ENCODE results near the gene CCL22.

CCL22 gene

GRCh38 chr16:57409870-57410587, 51.4 kb downstream of the CCL22 start:
- TF ChIP-seq, protein P1, sequence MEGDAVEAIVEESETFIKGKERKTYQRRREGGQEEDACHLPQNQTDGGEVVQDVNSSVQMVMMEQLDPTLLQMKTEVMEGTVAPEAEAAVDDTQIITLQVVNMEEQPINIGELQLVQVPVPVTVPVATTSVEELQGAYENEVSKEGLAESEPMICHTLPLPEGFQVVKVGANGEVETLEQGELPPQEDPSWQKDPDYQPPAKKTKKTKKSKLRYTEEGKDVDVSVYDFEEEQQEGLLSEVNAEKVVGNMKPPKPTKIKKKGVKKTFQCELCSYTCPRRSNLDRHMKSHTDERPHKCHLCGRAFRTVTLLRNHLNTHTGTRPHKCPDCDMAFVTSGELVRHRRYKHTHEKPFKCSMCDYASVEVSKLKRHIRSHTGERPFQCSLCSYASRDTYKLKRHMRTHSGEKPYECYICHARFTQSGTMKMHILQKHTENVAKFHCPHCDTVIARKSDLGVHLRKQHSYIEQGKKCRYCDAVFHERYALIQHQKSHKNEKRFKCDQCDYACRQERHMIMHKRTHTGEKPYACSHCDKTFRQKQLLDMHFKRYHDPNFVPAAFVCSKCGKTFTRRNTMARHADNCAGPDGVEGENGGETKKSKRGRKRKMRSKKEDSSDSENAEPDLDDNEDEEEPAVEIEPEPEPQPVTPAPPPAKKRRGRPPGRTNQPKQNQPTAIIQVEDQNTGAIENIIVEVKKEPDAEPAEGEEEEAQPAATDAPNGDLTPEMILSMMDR (IDR thresholded peaks at IDR 0.05; ENCODE audit: low read depth, low read length), result no peak

DNA sequence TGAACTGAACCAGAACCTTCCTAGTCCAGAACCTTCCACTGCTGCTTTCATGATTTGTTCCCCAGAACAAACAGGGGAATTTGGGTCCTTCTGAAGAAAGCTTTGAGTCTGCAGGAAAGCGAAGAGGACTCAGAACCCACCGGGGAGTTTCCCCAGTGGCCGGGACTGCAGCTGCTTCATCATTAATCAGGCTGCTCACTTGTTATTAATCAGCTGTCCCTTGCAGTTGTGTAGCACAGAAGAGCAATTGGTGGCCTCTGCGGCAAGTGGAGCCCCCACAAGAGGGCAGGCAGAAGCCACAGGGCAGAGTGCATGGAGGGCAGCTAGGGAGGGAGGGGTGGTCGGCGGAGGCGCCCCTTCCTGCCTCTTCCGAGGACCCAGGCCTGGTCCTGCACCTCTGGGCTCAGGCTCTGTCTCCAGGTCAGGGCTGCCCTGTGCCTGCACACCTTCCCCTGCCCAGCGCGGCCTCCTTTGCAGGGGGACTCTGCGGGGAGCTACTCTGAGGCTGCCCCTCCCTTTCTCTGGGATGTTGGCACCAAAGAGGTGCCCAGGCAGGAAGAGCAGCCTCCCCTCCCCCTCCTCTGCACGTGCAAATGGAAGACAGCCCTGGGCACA, 52.9 kb downstream of the CCL22 start:
- TF ChIP-seq, protein P1 (IDR thresholded peaks at IDR 0.05; ENCODE audit: low read depth, low read length), result no peak
- no peak overlapping the region for H3K4me3 ChIP-seq (ENCODE audit: low read depth, low read length)

More at GRCh38 chr16:57409870-57410587, 51.4 kb downstream of the CCL22 start:
- H3K4me3 ChIP-seq (ENCODE audit: low read depth, low read length), result no peak overlapping the region

DNA sequence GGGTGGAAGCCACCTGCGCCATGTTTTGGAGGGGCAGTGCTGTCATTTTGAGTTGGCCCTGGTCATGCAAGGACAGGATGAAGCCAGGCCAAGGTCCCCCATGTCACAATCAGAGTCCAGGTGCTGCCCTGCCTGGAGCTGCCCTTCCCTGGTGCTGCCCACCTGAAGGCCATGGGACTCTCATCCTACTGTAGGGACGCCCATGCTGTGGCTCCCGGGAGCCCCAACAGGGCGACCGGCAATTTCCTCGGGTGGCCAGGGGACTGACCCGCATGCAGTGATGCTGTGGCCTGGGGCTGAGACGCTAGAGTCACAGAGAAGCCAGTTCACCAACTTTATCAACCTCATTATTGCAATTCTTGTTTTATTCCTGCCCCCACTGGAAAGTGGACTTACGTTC, 54.0 kb downstream of the CCL22 start:
- TF ChIP-seq, protein P1 (IDR thresholded peaks at IDR 0.05; ENCODE audit: low read depth, low read length), result no peak
- H3K4me3 ChIP-seq (ENCODE audit: low read depth, low read length), result no peak overlapping the region

DNA sequence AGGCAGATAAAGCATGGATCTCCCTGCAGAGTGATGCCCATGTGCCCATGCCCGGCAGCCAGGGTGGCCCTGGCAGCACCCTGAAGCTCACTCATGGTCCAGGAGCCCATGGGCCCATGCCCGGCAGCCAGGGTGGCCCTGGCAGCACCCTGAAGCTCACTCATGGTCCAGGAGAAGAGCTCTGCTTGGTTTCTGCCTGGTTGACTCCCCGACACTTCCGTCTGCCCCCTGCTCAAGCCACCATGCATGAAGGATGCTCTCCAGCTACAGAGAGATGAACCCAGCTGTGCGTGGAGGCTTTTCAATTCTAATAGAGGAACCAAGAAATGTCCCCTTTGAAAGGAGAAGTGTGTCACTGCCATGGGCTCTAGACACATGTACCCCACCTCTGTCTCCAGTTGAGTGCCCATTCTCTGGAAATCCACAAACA, 54.7 kb downstream of the CCL22 start:
- H3K4me3 ChIP-seq (ENCODE audit: low read depth, low read length), result no peak overlapping the region
- TF ChIP-seq, protein P1 (IDR thresholded peaks at IDR 0.05; ENCODE audit: low read depth, low read length), result no peak

- no peak overlapping the region for H3K4me3 ChIP-seq (ENCODE audit: low read depth, low read length)
- TF ChIP-seq, protein P1 (IDR thresholded peaks at IDR 0.05; ENCODE audit: low read depth, low read length), result no peak
Measured at GRCh38 chr16:57413733-57414132, 55.1 kb downstream of the CCL22 start.
